ENCODE results near the gene FMR1.

Gene FMR1

GRCh38 chrX:147911192-147912022 lies at the start of gene FMR1:
Gene FMR1, plus strand, starts transcription at chrX:147911919. Its CDS starts 261 bp downstream, at chrX:147912180.
- in situ Hi-C loops (cut with HindIII; ENCODE audit: low pct_ligation_motif_present, low pct_unique_long_range_greater_than_20kb, low sequenced_read_pairs) = no loop called here
- peak; percentile 84 for DNase-seq

GRCh38 chrX:147875866-147876596 lies 35.7 kb upstream of the FMR1 start:
- peak; percentile 1 for DNase-seq
- in situ Hi-C loops (cut with HindIII; ENCODE audit: low pct_ligation_motif_present, low pct_unique_long_range_greater_than_20kb, low sequenced_read_pairs) = no loop called here

- in situ Hi-C loops (cut with HindIII; ENCODE audit: low pct_ligation_motif_present, low pct_unique_long_range_greater_than_20kb, low sequenced_read_pairs) = no loop called here
Measured at GRCh38 chrX:147876849-147877646, 34.7 kb upstream of the FMR1 start.

DNA sequence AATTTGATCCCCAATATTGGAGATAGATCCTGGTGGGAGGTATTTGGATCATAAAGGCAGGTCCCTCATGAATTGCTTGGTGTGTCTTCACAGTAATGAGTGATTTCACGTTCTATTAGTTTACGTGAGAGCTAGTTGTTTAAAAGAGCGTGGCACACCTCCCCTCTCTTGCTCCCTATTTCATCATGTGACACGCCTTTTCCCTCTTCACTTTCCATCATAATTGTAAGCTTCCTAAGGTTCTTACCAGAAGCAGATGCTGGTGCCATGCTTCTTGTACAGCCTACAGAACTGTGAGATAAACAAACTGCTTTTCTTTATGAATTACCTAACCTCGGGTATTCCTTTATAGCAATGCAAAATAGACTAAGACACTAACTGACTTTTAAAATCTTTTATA lies 34.0 kb upstream of the FMR1 start:
- in situ Hi-C loops (cut with HindIII; ENCODE audit: low pct_ligation_motif_present, low pct_unique_long_range_greater_than_20kb, low sequenced_read_pairs) = no loop called here
- DNase-seq = no peak

More at GRCh38 chrX:147876849-147877646, 34.7 kb upstream of the FMR1 start:
- DNase-seq = no peak

DNA sequence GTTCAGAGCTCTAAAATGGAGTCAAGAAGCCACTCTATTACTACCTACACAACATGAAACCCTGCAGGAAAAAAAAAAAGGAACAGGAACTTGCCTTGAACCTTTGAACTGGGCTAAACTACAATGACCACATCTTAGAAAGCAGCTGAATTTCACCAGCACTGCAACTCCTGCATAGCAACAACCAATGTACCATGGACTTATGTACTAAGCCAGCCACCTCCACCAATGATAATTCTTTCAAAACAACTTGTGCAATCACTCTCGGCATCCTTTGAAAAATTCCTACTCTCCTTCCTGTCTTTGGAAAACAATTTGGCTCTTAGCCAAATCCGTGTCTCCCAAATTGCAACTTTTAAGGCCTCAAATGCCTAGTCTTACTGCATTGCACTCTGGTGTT lies 26.8 kb upstream of the FMR1 start:
- DNase-seq = no peak
- in situ Hi-C loops (cut with HindIII; ENCODE audit: low pct_ligation_motif_present, low pct_unique_long_range_greater_than_20kb, low sequenced_read_pairs) = no loop called here

- no peak for DNase-seq
- in situ Hi-C loops (cut with HindIII; ENCODE audit: low pct_ligation_motif_present, low pct_unique_long_range_greater_than_20kb, low sequenced_read_pairs) = no loop called here
Measured at GRCh38 chrX:147890756-147891155, 21.0 kb upstream of the FMR1 start.

- no peak for DNase-seq
Measured at GRCh38 chrX:147891896-147892295, 19.8 kb upstream of the FMR1 start.

GRCh38 chrX:147893741-147894140 lies 18.0 kb upstream of the FMR1 start:
- no peak for DNase-seq
- in situ Hi-C loops (cut with HindIII; ENCODE audit: low pct_ligation_motif_present, low pct_unique_long_range_greater_than_20kb, low sequenced_read_pairs) = no loop called here

More at GRCh38 chrX:147891896-147892295, 19.8 kb upstream of the FMR1 start:
- in situ Hi-C loops (cut with HindIII; ENCODE audit: low pct_ligation_motif_present, low pct_unique_long_range_greater_than_20kb, low sequenced_read_pairs) = no loop called here

DNA sequence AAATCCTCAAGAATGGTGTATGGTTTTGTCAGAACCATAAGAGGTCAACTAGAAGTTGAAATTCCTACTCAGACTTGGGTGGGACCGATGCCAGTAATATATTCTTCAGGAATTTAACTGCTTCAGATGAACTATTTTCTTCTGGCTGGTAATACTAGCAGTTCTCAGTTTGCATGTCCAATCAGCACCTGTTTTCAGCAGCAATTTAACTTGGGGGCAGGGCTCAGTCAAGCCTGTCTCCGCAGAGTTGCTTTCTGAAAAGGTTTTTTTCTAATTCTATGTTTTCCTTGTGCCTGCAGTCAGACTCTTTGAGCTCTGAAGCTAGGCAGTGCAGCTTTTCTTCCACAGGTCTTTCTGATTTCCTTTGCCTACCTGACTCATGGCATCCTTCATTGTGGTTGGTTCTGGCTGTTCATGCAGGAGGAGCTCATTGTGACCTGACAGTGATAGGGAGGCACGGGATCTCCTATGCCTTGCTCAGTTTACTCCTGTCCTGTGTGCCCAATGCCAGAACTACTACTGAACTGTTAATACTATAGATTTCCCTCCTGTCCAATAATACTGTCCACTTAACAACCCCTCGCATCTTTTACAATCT lies 17.3 kb upstream of the FMR1 start:
- in situ Hi-C loops (cut with HindIII; ENCODE audit: low pct_ligation_motif_present, low pct_unique_long_range_greater_than_20kb, low sequenced_read_pairs) = no loop called here
- DNase-seq = no peak

- in situ Hi-C loops (cut with HindIII; ENCODE audit: low pct_ligation_motif_present, low pct_unique_long_range_greater_than_20kb, low sequenced_read_pairs) = no loop called here
- DNase-seq = no peak
Measured at GRCh38 chrX:147897117-147897516, 14.6 kb upstream of the FMR1 start.

GRCh38 chrX:147898951-147899350 lies 12.8 kb upstream of the FMR1 start:
- in situ Hi-C loops (cut with HindIII; ENCODE audit: low pct_ligation_motif_present, low pct_unique_long_range_greater_than_20kb, low sequenced_read_pairs) = no loop called here

DNA sequence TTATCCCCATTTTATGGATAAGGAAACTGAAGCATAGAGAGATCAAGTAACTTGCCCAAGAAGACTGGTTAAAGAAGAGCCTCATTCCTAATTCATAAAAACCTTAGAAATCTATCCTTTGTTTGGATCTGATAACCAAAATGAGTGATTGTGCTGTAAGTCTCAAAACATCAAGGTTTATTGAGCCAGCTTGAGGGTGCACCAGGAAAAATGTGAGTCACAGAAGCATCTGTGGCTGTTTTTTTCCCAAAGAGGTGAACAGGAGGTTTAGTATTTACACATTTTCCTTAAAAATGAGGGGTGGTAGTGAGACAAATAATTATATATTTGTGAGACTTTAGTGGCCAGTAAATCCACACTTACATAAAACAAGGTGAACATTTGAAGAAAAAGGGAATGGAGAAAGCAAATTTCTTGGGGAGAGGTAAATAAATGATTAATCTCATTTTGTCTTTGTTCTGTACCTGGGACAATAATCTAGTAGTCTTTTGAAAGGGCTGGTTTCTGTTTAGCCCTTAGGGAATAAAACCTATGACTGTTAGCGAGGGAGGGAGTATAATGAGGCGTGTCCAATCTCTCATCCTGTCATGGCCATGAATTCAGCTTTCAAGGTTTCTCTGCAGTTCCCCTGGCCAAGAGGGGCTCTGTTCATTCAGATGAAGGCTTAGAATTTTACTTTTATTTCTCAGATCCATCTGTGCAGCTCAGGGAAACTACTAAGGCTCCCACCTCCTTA lies 12.2 kb upstream of the FMR1 start:
- in situ Hi-C loops (cut with HindIII; ENCODE audit: low pct_ligation_motif_present, low pct_unique_long_range_greater_than_20kb, low sequenced_read_pairs) = no loop called here
- no peak for DNase-seq

More at GRCh38 chrX:147898951-147899350, 12.8 kb upstream of the FMR1 start:
- no peak for DNase-seq

- in situ Hi-C loops (cut with HindIII; ENCODE audit: low pct_ligation_motif_present, low pct_unique_long_range_greater_than_20kb, low sequenced_read_pairs) = no loop called here
- no peak for DNase-seq
Measured at GRCh38 chrX:147900349-147900748, 11.4 kb upstream of the FMR1 start.

- DNase-seq = no peak
- in situ Hi-C loops (cut with HindIII; ENCODE audit: low pct_ligation_motif_present, low pct_unique_long_range_greater_than_20kb, low sequenced_read_pairs) = no loop called here
Measured at GRCh38 chrX:147901461-147902126, 10.1 kb upstream of the FMR1 start.

- in situ Hi-C loops (cut with HindIII; ENCODE audit: low pct_ligation_motif_present, low pct_unique_long_range_greater_than_20kb, low sequenced_read_pairs) = no loop called here
- no peak for DNase-seq
Measured at GRCh38 chrX:147902270-147902669, 9.4 kb upstream of the FMR1 start.

GRCh38 chrX:147908106-147908505 lies 3.6 kb upstream of the FMR1 start:
- in situ Hi-C loops (cut with HindIII; ENCODE audit: low pct_ligation_motif_present, low pct_unique_long_range_greater_than_20kb, low sequenced_read_pairs) = no loop called here
- DNase-seq = no peak

- in situ Hi-C loops (cut with HindIII; ENCODE audit: low pct_ligation_motif_present, low pct_unique_long_range_greater_than_20kb, low sequenced_read_pairs) = no loop called here
- DNase-seq = no peak
Measured at GRCh38 chrX:147910607-147911006, 1.1 kb upstream of the FMR1 start.
